Uterus (tissue), 4 donors: Measurements from ENCODE around the gene PEAR1. TPM values are rescaled to one million over a fixed set of nuclear protein-coding genes. Genes with fewer than 3 reads are reported as not detected.

Experiments used
- DNase-seq, 2 donors: peaks; one replicate each; pipeline ENCODE4 v3.0.0-alpha.2; 2019 to 2020
- H3K27ac ChIP-seq, 2 donors: fragments of 200-600 bp; sonication (generic); 1 replicate in 1 of 2; 2 replicates in 1 of 2; pipeline ENCODE4 v1.5.1; 2016 to 2018
- H3K27me3 ChIP-seq, 2 donors: fragments of 200-600 bp; sonication (generic); one replicate each; pipeline ENCODE4 v1.5.1; 2018 to 2019; ENCODE audit warnings: control low read depth in 1 of 2
- H3K36me3 ChIP-seq, 2 donors: fragments of 200-600 bp; sonication (generic); one replicate each; pipeline ENCODE4 v1.5.1; 2019; ENCODE audit warnings: control low read depth in 1 of 2
- H3K4me1 ChIP-seq, 2 donors: fragments of 200-600 bp; sonication (generic); one replicate each; pipeline ENCODE4 v1.5.1; 2018 to 2019; ENCODE audit warnings: control low read depth in 1 of 2
- H3K4me3 ChIP-seq, 2 donors: fragments of 200-600 bp; sonication (generic); 1 replicate in 1 of 2; 2 replicates in 1 of 2; pipeline ENCODE4 v1.5.1; 2018 to 2019; ENCODE audit warnings: mild to moderate bottlenecking in 1 of 2
- H3K9me3 ChIP-seq, 2 donors: fragments of 200-600 bp; sonication (generic); one replicate each; pipeline ENCODE4 v1.5.1; 2019; ENCODE audit warnings: control low read depth in 1 of 2
- CTCF ChIP-seq, 4 experiments: fragments of 200-600 bp in 2 of 4; fragments of 450-650 bp in 2 of 4; sonication (generic) in 2 of 4; IDR thresholded peaks; one replicate each; pipeline ENCODE4 v1.5.1; 2016 to 2019; ENCODE audit warnings: antibody characterized with exemption in 4 of 4, mild to moderate bottlenecking in 2 of 4, moderate library complexity in 1 of 4
- POLR2A ChIP-seq, 2 donors: fragments of 450-650 bp; IDR thresholded peaks; one replicate each; pipeline ENCODE4 v1.6.1; 2016; ENCODE audit warnings: antibody characterized with exemption in 2 of 2, mild to moderate bottlenecking in 1 of 2, moderate library complexity in 1 of 2
- intact Hi-C: fragments of 100-400 bp; cut with DNase I; formaldehyde crosslinking; loops from one replicate; pipeline ENCODE4 v1.15.1; 2023; ENCODE audit warnings: low total_unique reads
- total RNA-seq, 4 donors: library from RNA; depleted of rRNA in 3 of 4; stranded (reverse); fragments of >200 nt in 3 of 4; gene quantifications; one replicate each; pipeline versions ENCODE4 v1.1.0 to v1.2.4, GENCODE V29; 2014 to 2023
- donor health status: DM: yes; HTN: yes; CAD: no.

Gene PEAR1
- total RNA-seq, 4 donors from 2014 or later: 7.4 to 41.8 (median 17.9) TPM

GRCh38 chr1:156936191-156936590 is 42.7 kb downstream of the PEAR1 start:
- DNase-seq: no peak
- TF ChIP-seq CTCF (IDR thresholded peaks at IDR 0.05) (no peak), POLR2A (IDR thresholded peaks at IDR 0.05) (no peak)
- intact Hi-C loops: no loop called here
- no peak overlapping the region for H3K4me3 ChIP-seq
- no peaks in the 10 kb centered on the region for H3K9me3 ChIP-seq
- H3K27ac ChIP-seq: no peak overlapping the region
- H3K36me3 ChIP-seq: no peaks in the 10 kb centered on the region
- no peaks in the 10 kb centered on the region for H3K4me1 ChIP-seq
- H3K27me3 ChIP-seq: no peaks in the 10 kb centered on the region

- no peak for TF ChIP-seq POLR2A (IDR thresholded peaks at IDR 0.05)
- TF ChIP-seq CTCF (IDR thresholded peaks at IDR 0.05): no peak
- Histone ChIP-seq H3K27ac (no peak overlapping the region), H3K27me3 (no peaks in the 10 kb centered on the region), H3K9me3 (no peaks in the 10 kb centered on the region), H3K36me3 (no peaks in the 10 kb centered on the region), H3K4me1 (no peaks in the 10 kb centered on the region), H3K4me3 (no peak overlapping the region)
- no peak for DNase-seq
- intact Hi-C loops: no loop called here
Measured at GRCh38 chr1:156936721-156937220, 43.3 kb downstream of the PEAR1 start.

- H3K27ac ChIP-seq: no peak overlapping the region
- TF ChIP-seq CTCF (IDR thresholded peaks at IDR 0.05) (no peak), POLR2A (IDR thresholded peaks at IDR 0.05) (no peak)
- intact Hi-C loops: no loop called here
- no peaks in the 10 kb centered on the region for H3K36me3 ChIP-seq
- H3K9me3 ChIP-seq: no peaks in the 10 kb centered on the region
- H3K4me3 ChIP-seq: no peak overlapping the region
- no peak for DNase-seq
- no peaks in the 10 kb centered on the region for H3K4me1 ChIP-seq
- H3K27me3 ChIP-seq: no peaks in the 10 kb centered on the region
Measured at GRCh38 chr1:156937883-156938282, 44.4 kb downstream of the PEAR1 start.

GRCh38 chr1:156938813-156939212 is 45.3 kb downstream of the PEAR1 start:
- intact Hi-C loops: no loop called here
- Histone ChIP-seq H3K27ac (no peak overlapping the region), H3K4me1 (no peaks in the 10 kb centered on the region), H3K9me3 (no peaks in the 10 kb centered on the region), H3K4me3 (no peak overlapping the region), H3K36me3 (no peaks in the 10 kb centered on the region), H3K27me3 (no peaks in the 10 kb centered on the region)
- no peak for DNase-seq
- TF ChIP-seq CTCF (IDR thresholded peaks at IDR 0.05) (no peak), POLR2A (IDR thresholded peaks at IDR 0.05) (no peak)

- no peak for DNase-seq
- Histone ChIP-seq H3K27me3 (no peaks in the 10 kb centered on the region), H3K4me3 (no peak overlapping the region), H3K27ac (no peak overlapping the region), H3K9me3 (no peaks in the 10 kb centered on the region), H3K36me3 (no peaks in the 10 kb centered on the region), H3K4me1 (no peaks in the 10 kb centered on the region)
- no peak for TF ChIP-seq POLR2A (IDR thresholded peaks at IDR 0.05)
- no peak for TF ChIP-seq CTCF (IDR thresholded peaks at IDR 0.05)
- intact Hi-C loops: no loop called here
Measured at GRCh38 chr1:156939786-156940334, 46.3 kb downstream of the PEAR1 start.
